Panc1 (cell line): Measurements from ENCODE around the gene ZFP36L2. TPM values are rescaled to one million over a fixed set of nuclear protein-coding genes. Genes with fewer than 3 reads are reported as not detected.

Experiments used
- ATAC-seq: fragments of 200-7000 bp; cut with Tn5 transposase; 2 replicates; pipeline ENCODE4 v1.9.1; 2020; ENCODE audit warnings: mild to moderate bottlenecking, moderate library complexity
- BruUV-seq: library from RNA; stranded (reverse); fragments of 400-500 nt; replicated peaks from 2 replicates; lab custom pipeline; 2021; lab: Mats Ljungman, UMichigan
- CTCF ChIA-PET: fragments of 300-600 bp; sonication (Branson Sonifier 250); formaldehyde crosslinking; loops from one replicate; lab custom pipeline; 2022; ENCODE audit warnings: antibody characterized with exemption; lab: Charles Lee
- POLR2A ChIA-PET: fragments of 300-600 bp; sonication (Branson Sonifier 250); formaldehyde crosslinking; loops from one replicate; lab custom pipeline; 2022; ENCODE audit warnings: antibody characterized with exemption; lab: Charles Lee
- DNase-seq: peaks from one replicate; pipeline ENCODE4 v3.0.0-alpha.2; 2010; ENCODE audit warnings: low read depth, low spot score
- H3K27ac ChIP-seq: 2 replicates; pipeline ENCODE4 v1.5.1; 2011; ENCODE audit warnings: mild to moderate bottlenecking, low read length, inconsistent platforms
- H3K27me3 ChIP-seq: fragments of 200-500 bp; sonication (Bioruptor generic); 2 replicates; pipeline ENCODE4 v1.6.0; 2014; ENCODE audit warnings: low read length, inconsistent platforms; ENCODE audit not compliant: control insufficient read depth, insufficient read depth
- H3K36me3 ChIP-seq: fragments of 200-500 bp; sonication (Bioruptor generic); 2 replicates; pipeline ENCODE4 v1.5.1; 2014; ENCODE audit warnings: inconsistent platforms, mild to moderate bottlenecking, low read length, moderate library complexity; ENCODE audit not compliant: control insufficient read depth, insufficient read depth
- H3K4me1 ChIP-seq: 2 replicates; pipeline ENCODE4 v1.5.1; 2011; ENCODE audit warnings: inconsistent platforms, mild to moderate bottlenecking, low read length, moderate library complexity; ENCODE audit not compliant: control insufficient read depth, insufficient read depth
- H3K4me3 ChIP-seq, 2 experiments: 2 replicates each; pipeline ENCODE4 v1.5.1; 2011 to 2012; ENCODE audit warnings: low read depth in 2 of 2, low read length in 2 of 2, mild to moderate bottlenecking in 2 of 2, inconsistent platforms in 1 of 2, moderate library complexity in 1 of 2
- H3K9me3 ChIP-seq: fragments of 200-500 bp; sonication (Bioruptor generic); 2 replicates; pipeline ENCODE4 v1.5.1; 2014; ENCODE audit warnings: low read depth, mild to moderate bottlenecking, inconsistent platforms, low read length, moderate library complexity; ENCODE audit not compliant: control insufficient read depth, insufficient read depth
- POLR2AphosphoS5 ChIP-seq: IDR thresholded peaks from 2 replicates; pipeline ENCODE4 v1.6.1; 2012; ENCODE audit warnings: mild to moderate bottlenecking, low read depth, low read length, moderate library complexity
- SIN3A ChIP-seq: IDR thresholded peaks from 2 replicates; pipeline ENCODE4 v1.6.1; 2012; ENCODE audit warnings: low read depth, mild to moderate bottlenecking, low read length, moderate library complexity, borderline replicate concordance; ENCODE audit not compliant: insufficient read depth
- TCF7L2 ChIP-seq: IDR thresholded peaks from 2 replicates; pipeline ENCODE4 v1.6.1; 2011; ENCODE audit warnings: mild to moderate bottlenecking, low read depth, low read length, inconsistent platforms
- in situ Hi-C: cut with HindIII; loops from 2 replicates; pipeline ENCODE4 v1.10.0; 2016; ENCODE audit warnings: low sequenced_read_pairs, low pct_unique_long_range_greater_than_20kb
- intact Hi-C: fragments of 100-400 bp; cut with micrococcal nuclease; formaldehyde crosslinking; loops from one replicate; pipeline ENCODE4 v1.10.0; 2022; ENCODE audit not compliant: unreplicated experiment
- total RNA-seq: library from RNA; stranded (reverse); gene quantifications from one replicate; pipeline ENCODE4 v1.2.1, GENCODE V29; 2021; ENCODE audit not compliant: unreplicated experiment
- TF ChIP-seq, protein P1 (sequence below): fragments of 450-650 bp; IDR thresholded peaks from 2 replicates; pipeline ENCODE4 v1.5.1; 2017; ENCODE audit warnings: mild to moderate bottlenecking
- TF ChIP-seq, protein P2 (sequence below), 2 experiments: IDR thresholded peaks; 2 replicates each; pipeline ENCODE4 v1.6.1; 2011 to 2012; ENCODE audit warnings: low read depth in 2 of 2, control low read depth in 1 of 2, low read length in 1 of 2, mild to moderate bottlenecking in 1 of 2, moderate library complexity in 1 of 2; ENCODE audit not compliant: insufficient read depth in 1 of 2

The ZFP36L2 gene
- total RNA-seq, 1 experiment from 2014 or later, result 46.3 TPM

DNA sequence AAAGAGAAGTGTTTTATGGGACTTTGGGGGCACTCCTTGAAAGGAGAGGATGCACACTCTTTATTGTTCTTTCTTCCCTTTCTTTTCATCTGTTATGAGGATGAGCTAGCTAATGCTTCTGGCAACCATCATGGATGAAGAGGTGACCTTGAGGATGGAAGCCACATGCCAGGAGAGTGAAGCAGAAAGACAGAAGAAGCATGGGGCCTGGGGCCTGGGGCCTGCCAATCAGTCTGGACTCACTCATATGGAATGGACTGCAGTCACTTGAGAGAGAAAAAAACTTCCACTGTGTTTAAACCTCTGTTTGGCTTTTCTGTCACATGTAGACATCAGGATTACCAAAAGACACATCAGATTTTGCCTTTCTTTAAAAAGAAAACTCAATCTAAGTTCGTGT lies 35.8 kb upstream of the ZFP36L2 start:
- H3K9me3 ChIP-seq, result no peaks in the 10 kb centered on the region
- intact Hi-C loops, result no loop called here
- H3K4me1 ChIP-seq, result no peaks in the 10 kb centered on the region
- H3K27ac ChIP-seq, result no peak overlapping the region
- H3K36me3 ChIP-seq, result no peaks in the 10 kb centered on the region
- H3K27me3 ChIP-seq, result no peaks in the 10 kb centered on the region
- DNase-seq, result no peak
- no TSS peak for BruUV-seq
- TF ChIP-seq POLR2AphosphoS5, result no peak
- TF ChIP-seq, protein P1, sequence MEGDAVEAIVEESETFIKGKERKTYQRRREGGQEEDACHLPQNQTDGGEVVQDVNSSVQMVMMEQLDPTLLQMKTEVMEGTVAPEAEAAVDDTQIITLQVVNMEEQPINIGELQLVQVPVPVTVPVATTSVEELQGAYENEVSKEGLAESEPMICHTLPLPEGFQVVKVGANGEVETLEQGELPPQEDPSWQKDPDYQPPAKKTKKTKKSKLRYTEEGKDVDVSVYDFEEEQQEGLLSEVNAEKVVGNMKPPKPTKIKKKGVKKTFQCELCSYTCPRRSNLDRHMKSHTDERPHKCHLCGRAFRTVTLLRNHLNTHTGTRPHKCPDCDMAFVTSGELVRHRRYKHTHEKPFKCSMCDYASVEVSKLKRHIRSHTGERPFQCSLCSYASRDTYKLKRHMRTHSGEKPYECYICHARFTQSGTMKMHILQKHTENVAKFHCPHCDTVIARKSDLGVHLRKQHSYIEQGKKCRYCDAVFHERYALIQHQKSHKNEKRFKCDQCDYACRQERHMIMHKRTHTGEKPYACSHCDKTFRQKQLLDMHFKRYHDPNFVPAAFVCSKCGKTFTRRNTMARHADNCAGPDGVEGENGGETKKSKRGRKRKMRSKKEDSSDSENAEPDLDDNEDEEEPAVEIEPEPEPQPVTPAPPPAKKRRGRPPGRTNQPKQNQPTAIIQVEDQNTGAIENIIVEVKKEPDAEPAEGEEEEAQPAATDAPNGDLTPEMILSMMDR, result no peak
- TF ChIP-seq SIN3A, result no peak
- TF ChIP-seq, protein P2, sequence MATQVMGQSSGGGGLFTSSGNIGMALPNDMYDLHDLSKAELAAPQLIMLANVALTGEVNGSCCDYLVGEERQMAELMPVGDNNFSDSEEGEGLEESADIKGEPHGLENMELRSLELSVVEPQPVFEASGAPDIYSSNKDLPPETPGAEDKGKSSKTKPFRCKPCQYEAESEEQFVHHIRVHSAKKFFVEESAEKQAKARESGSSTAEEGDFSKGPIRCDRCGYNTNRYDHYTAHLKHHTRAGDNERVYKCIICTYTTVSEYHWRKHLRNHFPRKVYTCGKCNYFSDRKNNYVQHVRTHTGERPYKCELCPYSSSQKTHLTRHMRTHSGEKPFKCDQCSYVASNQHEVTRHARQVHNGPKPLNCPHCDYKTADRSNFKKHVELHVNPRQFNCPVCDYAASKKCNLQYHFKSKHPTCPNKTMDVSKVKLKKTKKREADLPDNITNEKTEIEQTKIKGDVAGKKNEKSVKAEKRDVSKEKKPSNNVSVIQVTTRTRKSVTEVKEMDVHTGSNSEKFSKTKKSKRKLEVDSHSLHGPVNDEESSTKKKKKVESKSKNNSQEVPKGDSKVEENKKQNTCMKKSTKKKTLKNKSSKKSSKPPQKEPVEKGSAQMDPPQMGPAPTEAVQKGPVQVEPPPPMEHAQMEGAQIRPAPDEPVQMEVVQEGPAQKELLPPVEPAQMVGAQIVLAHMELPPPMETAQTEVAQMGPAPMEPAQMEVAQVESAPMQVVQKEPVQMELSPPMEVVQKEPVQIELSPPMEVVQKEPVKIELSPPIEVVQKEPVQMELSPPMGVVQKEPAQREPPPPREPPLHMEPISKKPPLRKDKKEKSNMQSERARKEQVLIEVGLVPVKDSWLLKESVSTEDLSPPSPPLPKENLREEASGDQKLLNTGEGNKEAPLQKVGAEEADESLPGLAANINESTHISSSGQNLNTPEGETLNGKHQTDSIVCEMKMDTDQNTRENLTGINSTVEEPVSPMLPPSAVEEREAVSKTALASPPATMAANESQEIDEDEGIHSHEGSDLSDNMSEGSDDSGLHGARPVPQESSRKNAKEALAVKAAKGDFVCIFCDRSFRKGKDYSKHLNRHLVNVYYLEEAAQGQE (IDR thresholded peaks at IDR 0.05; ENCODE audit: insufficient read depth in 1 of 2, low read depth in 2 of 2, low read length in 1 of 2), result no peak
- no peak for TF ChIP-seq TCF7L2
- no peak for ATAC-seq
- ChIA-PET CTCF (no interaction called here), POLR2A (no interaction called here)
- in situ Hi-C loops, result no loop called here
- H3K4me3 ChIP-seq, result no peak overlapping the region

DNA sequence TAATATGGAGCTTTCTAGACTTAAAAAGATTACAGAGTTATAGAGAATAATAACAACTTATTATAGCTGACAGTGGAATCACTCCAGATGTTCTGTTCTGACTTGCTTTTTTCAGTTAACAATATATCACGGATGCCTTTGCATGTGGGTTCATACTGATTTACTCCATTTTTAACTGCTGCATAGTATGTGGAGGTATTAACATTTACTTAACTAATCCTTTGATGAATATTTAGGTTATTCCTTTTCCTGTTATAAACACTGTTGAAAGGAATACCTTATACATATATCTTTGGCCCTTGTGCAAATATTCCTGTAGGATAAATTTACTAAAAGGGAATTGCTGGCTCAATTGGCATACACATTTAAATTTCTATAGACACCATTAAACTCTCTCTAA lies 33.1 kb upstream of the ZFP36L2 start:
- in situ Hi-C loops (no loop called here), intact Hi-C loops (no loop called here)
- BruUV-seq, result no TSS peak
- H3K4me3 ChIP-seq, result no peak overlapping the region
- DNase-seq, result no peak
- POLR2A ChIA-PET, result no interaction called here
- H3K4me1 ChIP-seq, result no peaks in the 10 kb centered on the region
- no peaks in the 10 kb centered on the region for H3K36me3 ChIP-seq
- no peak overlapping the region for H3K27ac ChIP-seq
- TF ChIP-seq TCF7L2 (no peak), POLR2AphosphoS5 (no peak), SIN3A (no peak)
- TF ChIP-seq, protein P2 (IDR thresholded peaks at IDR 0.05; ENCODE audit: insufficient read depth in 1 of 2, low read depth in 2 of 2, low read length in 1 of 2), result no peak
- TF ChIP-seq, protein P1, result no peak
- H3K9me3 ChIP-seq, result no peaks in the 10 kb centered on the region
- CTCF ChIA-PET, result no interaction called here
- ATAC-seq, result no peak
- no peaks in the 10 kb centered on the region for H3K27me3 ChIP-seq
